ENCODE results near the gene INPP5J. TPM values are rescaled to one million over a fixed set of nuclear protein-coding genes. Genes with fewer than 3 reads are reported as not detected.
"Not testable (repeated sequence)": the region's sequence is repeated elsewhere in the genome, so short reads cannot be mapped to it uniquely, and the experiment has no call there.

INPP5J gene
- total RNA-seq, 2 donors from 2014 or later: 3.5 to 5.4 TPM

DNA sequence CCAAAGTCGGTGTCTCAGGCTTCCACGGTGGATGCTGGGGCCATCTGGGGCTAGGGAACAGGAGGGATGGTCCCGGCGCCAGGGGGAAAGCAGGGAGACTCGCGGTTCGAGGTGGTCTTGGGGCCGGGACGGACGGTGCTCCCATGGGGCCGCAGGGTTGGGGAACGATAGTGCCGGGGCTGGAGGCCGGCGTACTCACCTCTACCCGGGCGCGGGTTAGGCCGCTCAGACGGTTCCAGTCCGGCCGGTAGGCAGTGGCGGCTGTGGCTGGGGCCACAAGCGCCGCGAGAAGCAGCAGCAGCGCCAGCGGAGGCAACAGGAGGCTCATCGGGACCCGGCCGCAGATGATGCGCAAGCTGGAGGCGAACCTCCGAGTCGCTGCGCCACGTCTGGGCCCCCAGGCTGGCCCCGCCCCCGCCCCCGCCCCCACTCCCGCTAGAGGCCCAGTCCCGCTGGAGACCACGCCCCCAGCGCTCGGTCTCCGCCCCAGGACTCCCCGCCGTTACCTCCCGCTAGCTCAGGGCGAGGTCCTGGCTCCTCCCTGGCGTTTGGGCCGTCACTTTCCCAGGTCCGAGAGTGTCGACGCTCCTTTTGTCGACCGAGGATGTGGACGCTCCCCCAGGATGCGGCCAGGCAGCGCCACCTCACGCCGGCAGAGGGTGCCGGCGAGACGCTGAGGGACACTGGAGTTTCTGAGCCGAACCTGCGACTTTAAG, 15.4 kb upstream of the INPP5J start, which contains the start of gene SELENOM:
TSS of gene SELENOM (minus strand) at position 391 of the 716 bp plus-strand sequence. CDS start at position 328, 63 bp downstream.
- no peaks in the 10 kb centered on the region for H3K9me3 Mint-ChIP-seq
- H3K36me3 ChIP-seq (ENCODE audit: control insufficient read depth, insufficient read depth, low read length): no peaks in the 10 kb centered on the region
- peak within 1 kb of the TSS; percentile 55 for H3K4me3 Mint-ChIP-seq
- no peaks in the 10 kb centered on the region for H3K36me3 Mint-ChIP-seq (ENCODE audit: low read depth)
- peaks cover 43% of the 10 kb centered on the region for H3K27me3 Mint-ChIP-seq (ENCODE audit: insufficient read depth)
- WGBS, 2 experiments (ENCODE audit: insufficient coverage in 1 of 2, insufficient read length in 1 of 2): 2 to 3% methylated on average over 38 to 62 of the region's 67 CpGs
- peaks cover 23% of the 10 kb centered on the region for H3K27me3 ChIP-seq (ENCODE audit: control insufficient read depth, insufficient read depth, low read length, poor library complexity, severe bottlenecking)
- H3K4me3 ChIP-seq (ENCODE audit: low read length): peak within 1 kb of the TSS; percentile 82
- no peaks in the 10 kb centered on the region for H3K4me1 ChIP-seq (ENCODE audit: control insufficient read depth, insufficient read depth, low read length)
- H3K9me3 ChIP-seq (ENCODE audit: control insufficient read depth, low read length): no peaks in the 10 kb centered on the region
- peak within 1 kb of the TSS; percentile 59 for H3K9ac ChIP-seq (ENCODE audit: extremely low read depth, low read length, poor library complexity, severe bottlenecking)
- peak; percentile 94 for TF ChIP-seq CTCF (conservative IDR thresholded peaks at IDR 0.05)
- no peak within 1 kb of the TSS for H3K27ac ChIP-seq (ENCODE audit: low read depth, low read length)
- DNase-seq: peak; percentile 98
- peaks cover 5% of the 10 kb centered on the region for H3K4me1 Mint-ChIP-seq
- peak within 1 kb of the TSS; percentile 71 for H3K27ac Mint-ChIP-seq

DNA sequence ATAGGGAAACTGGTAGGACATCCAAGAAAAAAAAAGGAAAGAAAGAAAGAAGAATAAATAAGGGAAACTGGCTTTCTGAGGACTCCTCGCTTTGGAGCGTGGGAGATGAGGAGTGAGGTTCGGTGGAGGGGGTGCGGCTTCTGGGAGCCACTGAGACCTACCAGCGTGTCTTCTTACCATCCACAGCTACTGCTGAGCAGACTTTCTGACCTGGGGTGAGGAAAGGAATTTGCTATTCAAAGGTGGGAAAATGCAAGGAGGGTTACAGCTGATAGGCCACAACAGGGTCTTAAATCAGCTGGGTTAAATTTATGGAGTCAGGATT, 14.9 kb upstream of the INPP5J start:
- Histone ChIP-seq H3K9me3 (ENCODE audit: control insufficient read depth, low read length) (no peaks in the 10 kb centered on the region), H3K4me3 (ENCODE audit: low read length) (peak overlapping the region; percentile 82), H3K27me3 (ENCODE audit: control insufficient read depth, insufficient read depth, low read length, poor library complexity, severe bottlenecking) (peaks cover 23% of the 10 kb centered on the region), H3K27ac (ENCODE audit: low read depth, low read length) (no peak overlapping the region), H3K4me1 (ENCODE audit: control insufficient read depth, insufficient read depth, low read length) (no peaks in the 10 kb centered on the region), H3K9ac (ENCODE audit: extremely low read depth, low read length, poor library complexity, severe bottlenecking) (peak overlapping the region; percentile 47), H3K36me3 (ENCODE audit: control insufficient read depth, insufficient read depth, low read length) (no peaks in the 10 kb centered on the region)
- no peak for TF ChIP-seq CTCF (conservative IDR thresholded peaks at IDR 0.05)
- Mint-ChIP-seq H3K36me3 (ENCODE audit: low read depth) (no peaks in the 10 kb centered on the region), H3K27me3 (ENCODE audit: insufficient read depth) (peaks cover 45% of the 10 kb centered on the region), H3K4me3 (peak overlapping the region; percentile 55), H3K9me3 (no peaks in the 10 kb centered on the region), H3K4me1 (peaks cover 5% of the 10 kb centered on the region), H3K27ac (peak overlapping the region; percentile 71)
- DNase-seq: no peak
- WGBS, 2 experiments (ENCODE audit: insufficient coverage in 1 of 2, insufficient read length in 1 of 2): 9 to 20% methylated on average over 1 to 5 of the region's 5 CpGs

GRCh38 chr22:31112547-31113091, 10.1 kb upstream of the INPP5J start:
- H3K4me3 Mint-ChIP-seq; H3K9me3 Mint-ChIP-seq; H3K9ac ChIP-seq (ENCODE audit: extremely low read depth, low read length, poor library complexity, severe bottlenecking); H3K4me1 Mint-ChIP-seq; H3K36me3 Mint-ChIP-seq (ENCODE audit: low read depth); H3K36me3 ChIP-seq (ENCODE audit: control insufficient read depth, insufficient read depth, low read length); H3K4me3 ChIP-seq (ENCODE audit: low read length); H3K27me3 ChIP-seq (ENCODE audit: control insufficient read depth, insufficient read depth, low read length, poor library complexity, severe bottlenecking); H3K27ac Mint-ChIP-seq; H3K27ac ChIP-seq (ENCODE audit: low read depth, low read length); H3K9me3 ChIP-seq (ENCODE audit: control insufficient read depth, low read length); H3K4me1 ChIP-seq (ENCODE audit: control insufficient read depth, insufficient read depth, low read length); DNase-seq; H3K27me3 Mint-ChIP-seq (ENCODE audit: insufficient read depth): not testable (repeated sequence)
- 85 to 88% methylated on average over 4 to 7 of the region's 7 CpGs for WGBS, 2 experiments (ENCODE audit: insufficient coverage in 1 of 2, insufficient read length in 1 of 2)

Measured in endodermal cell (in vitro differentiated cells).